HCEC 1CT (cell line): ENCODE measurements around the gene ERICH2.

Source experiments
- DNase-seq: peaks from one replicate; pipeline ENCODE4 v3.0.0-alpha.2; 2017

The ERICH2 gene

GRCh38 chr2:170818036-170818751 lies 48.0 kb downstream of the ERICH2 start:
- DNase-seq: no peak

GRCh38 chr2:170818752-170819470 lies 48.7 kb downstream of the ERICH2 start:
- DNase-seq: no peak

- no peak for DNase-seq
Measured at GRCh38 chr2:170819680-170820664, 49.8 kb downstream of the ERICH2 start.

- DNase-seq: no peak
Measured at GRCh38 chr2:170820757-170821530, 50.8 kb downstream of the ERICH2 start.

- no peak for DNase-seq
Measured at GRCh38 chr2:170821531-170822289, 51.5 kb downstream of the ERICH2 start.

- no peak for DNase-seq
Measured at GRCh38 chr2:170822290-170823087, 52.3 kb downstream of the ERICH2 start.

- no peak for DNase-seq
Measured at GRCh38 chr2:170823088-170823897, 53.1 kb downstream of the ERICH2 start.

GRCh38 chr2:170823898-170824215 lies 53.7 kb downstream of the ERICH2 start:
- DNase-seq: no peak

- no peak for DNase-seq
Measured at GRCh38 chr2:170824526-170825015, 54.4 kb downstream of the ERICH2 start.

GRCh38 chr2:170827841-170828532 lies 57.8 kb downstream of the ERICH2 start:
- DNase-seq: no peak

GRCh38 chr2:170828533-170828916 lies 58.3 kb downstream of the ERICH2 start:
- DNase-seq: no peak

GRCh38 chr2:170829036-170829435 lies 58.9 kb downstream of the ERICH2 start:
- DNase-seq: no peak

GRCh38 chr2:170830166-170830565 lies 60.0 kb downstream of the ERICH2 start:
- DNase-seq: no peak

GRCh38 chr2:170831115-170831514 lies 60.9 kb downstream of the ERICH2 start:
- no peak for DNase-seq

GRCh38 chr2:170836027-170836426 lies 65.8 kb downstream of the ERICH2 start:
- no peak for DNase-seq

- DNase-seq: no peak
Measured at GRCh38 chr2:170840717-170841210, 70.6 kb downstream of the ERICH2 start.

- peak; percentile 36 for DNase-seq
Measured at GRCh38 chr2:170842785-170843184, 72.6 kb downstream of the ERICH2 start.

GRCh38 chr2:170843656-170844055 lies 73.5 kb downstream of the ERICH2 start:
- peak; percentile 72 for DNase-seq

GRCh38 chr2:170845343-170845742 lies 75.2 kb downstream of the ERICH2 start:
- no peak for DNase-seq
